ENCODE results near the gene MMD.

Gene MMD

GRCh38 chr17:55344514-55344997 lies 77.1 kb downstream of the MMD start:
- no peak for DNase-seq

- no peak for DNase-seq
Measured at GRCh38 chr17:55343900-55344513, 77.6 kb downstream of the MMD start.

GRCh38 chr17:55342800-55343585 lies 78.6 kb downstream of the MMD start:
- no peak for DNase-seq

Measured in GDM1 (cell line).